ENCODE data around the gene IL22.

- TF ChIP-seq CTCF (optimal IDR thresholded peaks at IDR 0.05 in 1 of 3, IDR thresholded peaks at IDR 0.05 in 1 of 3, conservative IDR thresholded peaks at IDR 0.05 in 1 of 3; ENCODE audit: extremely low read depth in 1 of 3, insufficient read depth in 2 of 3, low read length in 3 of 3) (no peak), EZH2 (IDR thresholded peaks at IDR 0.05; ENCODE audit: low read length) (no peak)
Measured at GRCh38 chr12:68276402-68276930, 23.1 kb upstream of the IL22 start.

Data from keratinocyte (primary cell).